Liver (tissue), 3 donors: ENCODE results near the gene H1-8.

Experiments used
- HNF4A ChIP-seq, 2 donors: conservative IDR thresholded peaks; 2 replicates each; pipeline ENCODE4 v1.6.1; 2016; ENCODE audit warnings: antibody characterized with exemption in 2 of 2, mild to moderate bottlenecking in 2 of 2
- TF ChIP-seq, protein P1 (sequence below): fragments of 150-350 bp; IDR thresholded peaks from 2 replicates; pipeline ENCODE4 v1.5.1; 2017; ENCODE audit warnings: improper control_type of control experiment, low read depth, low read length; ENCODE audit not compliant: missing input control
- donor health status: healthy.
- donor health status: healthy.

DNA sequence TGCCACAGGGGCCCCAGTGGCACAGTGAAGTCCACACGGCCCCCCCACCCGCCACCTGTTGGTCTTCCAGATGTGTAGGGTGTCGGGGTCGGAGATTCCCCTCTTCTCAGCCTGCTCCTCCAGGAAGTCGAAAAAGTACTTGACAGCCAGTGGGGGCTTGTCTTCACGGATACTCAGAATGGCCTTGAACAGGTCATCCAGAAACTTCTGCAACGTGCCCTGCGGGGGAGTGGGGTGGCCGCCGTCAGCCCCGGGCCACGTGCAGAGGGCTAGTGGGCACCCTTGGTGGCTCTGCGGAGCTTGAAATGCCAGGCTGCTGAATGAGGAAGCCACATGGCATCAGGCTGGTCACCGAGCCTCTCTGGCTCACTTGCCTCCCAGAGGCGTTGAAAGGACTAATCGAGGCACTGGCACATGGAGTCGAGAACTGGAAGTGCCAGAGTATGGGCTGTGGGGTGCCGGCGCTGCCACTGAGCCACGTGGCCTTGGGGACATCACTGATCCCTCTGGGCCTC, 16.6 kb downstream of the H1-8 start:
- TF ChIP-seq, protein P1, sequence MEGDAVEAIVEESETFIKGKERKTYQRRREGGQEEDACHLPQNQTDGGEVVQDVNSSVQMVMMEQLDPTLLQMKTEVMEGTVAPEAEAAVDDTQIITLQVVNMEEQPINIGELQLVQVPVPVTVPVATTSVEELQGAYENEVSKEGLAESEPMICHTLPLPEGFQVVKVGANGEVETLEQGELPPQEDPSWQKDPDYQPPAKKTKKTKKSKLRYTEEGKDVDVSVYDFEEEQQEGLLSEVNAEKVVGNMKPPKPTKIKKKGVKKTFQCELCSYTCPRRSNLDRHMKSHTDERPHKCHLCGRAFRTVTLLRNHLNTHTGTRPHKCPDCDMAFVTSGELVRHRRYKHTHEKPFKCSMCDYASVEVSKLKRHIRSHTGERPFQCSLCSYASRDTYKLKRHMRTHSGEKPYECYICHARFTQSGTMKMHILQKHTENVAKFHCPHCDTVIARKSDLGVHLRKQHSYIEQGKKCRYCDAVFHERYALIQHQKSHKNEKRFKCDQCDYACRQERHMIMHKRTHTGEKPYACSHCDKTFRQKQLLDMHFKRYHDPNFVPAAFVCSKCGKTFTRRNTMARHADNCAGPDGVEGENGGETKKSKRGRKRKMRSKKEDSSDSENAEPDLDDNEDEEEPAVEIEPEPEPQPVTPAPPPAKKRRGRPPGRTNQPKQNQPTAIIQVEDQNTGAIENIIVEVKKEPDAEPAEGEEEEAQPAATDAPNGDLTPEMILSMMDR, result no peak
- TF ChIP-seq HNF4A (conservative IDR thresholded peaks at IDR 0.05), result no peak
